Stomach (tissue), 19 donors: ENCODE results near the gene CYP27A1. TPM values are rescaled to one million over a fixed set of nuclear protein-coding genes. Genes with fewer than 3 reads are reported as not detected.
A peak's percentile ranks its signal among the peaks of the same experiment; 100 is the strongest.

Experiments
- DNase-seq, 2 donors: peaks; one replicate each; pipeline versions ENCODE4 v3.0.0 to v3.0.0-alpha.2; 2013 to 2019
- H3K27ac ChIP-seq, 5 donors: fragments of 200-600 bp in 4 of 5; sonication (generic) in 4 of 5; one replicate each; pipeline ENCODE4 v1.5.1; 2013 to 2019; ENCODE audit warnings: mild to moderate bottlenecking in 1 of 5, moderate library complexity in 1 of 5
- H3K27me3 ChIP-seq, 3 donors: fragments of 200-600 bp; sonication (generic); one replicate each; pipeline ENCODE4 v1.5.1; 2017 to 2019; ENCODE audit warnings: mixed run types in 1 of 3
- H3K36me3 ChIP-seq, 4 donors: fragments of 200-600 bp; sonication (generic); 1 replicate in 3 of 4; 2 replicates in 1 of 4; pipeline ENCODE4 v1.5.1; 2016 to 2019
- H3K4me1 ChIP-seq, 4 donors: fragments of 200-600 bp; sonication (generic); one replicate each; pipeline ENCODE4 v1.5.1; 2016 to 2019
- H3K4me3 ChIP-seq, 4 donors: fragments of 200-600 bp; sonication (generic) in 3 of 4; one replicate each; pipeline ENCODE4 v1.5.1; 2016 to 2019; ENCODE audit warnings: mild to moderate bottlenecking in 1 of 4
- H3K9me3 ChIP-seq, 4 donors: fragments of 200-600 bp; sonication (generic); one replicate each; pipeline ENCODE4 v1.5.1; 2016 to 2019
- CTCF ChIP-seq, 7 experiments: fragments of 450-650 bp in 4 of 7; fragments of 200-600 bp in 3 of 7; sonication (generic) in 3 of 7; IDR thresholded peaks; one replicate each; pipeline ENCODE4 v1.5.1; 2016 to 2019; ENCODE audit warnings: antibody characterized with exemption in 7 of 7, control low read depth in 2 of 7, mild to moderate bottlenecking in 1 of 7
- EP300 ChIP-seq: sonication (generic); formaldehyde crosslinking; IDR thresholded peaks from one replicate; pipeline ENCODE4 v1.6.1; 2017; ENCODE audit warnings: antibody characterized with exemption
- POLR2A ChIP-seq, 4 donors: fragments of 450-650 bp; IDR thresholded peaks; one replicate each; pipeline ENCODE4 v1.6.1; 2016; ENCODE audit warnings: antibody characterized with exemption in 4 of 4, control low read depth in 2 of 4, mild to moderate bottlenecking in 1 of 4, moderate library complexity in 1 of 4
- POLR2AphosphoS5 ChIP-seq, 3 donors: sonication (generic); formaldehyde crosslinking; IDR thresholded peaks; one replicate each; pipeline ENCODE4 v1.6.1; 2016; ENCODE audit warnings: antibody characterized with exemption in 3 of 3
- WGBS, 5 donors: extraction: QIAGEN DNeasy Blood & Tissue Kit in 3 of 5; methylation state at CpG; one replicate each; pipeline versions ENCODE4 v1.1.5 to v1.1.7; 2013 to 2018; 5-methylcytosine and 5-hydroxymethylcytosine counted together
- intact Hi-C: fragments of 100-400 bp; cut with DNase I; formaldehyde crosslinking; loops from one replicate; pipeline ENCODE4 v1.15.1; 2023; ENCODE audit warnings: low total_unique reads
- long read RNA-seq, 10 donors: transcript quantifications; one replicate each; lab custom pipeline, GENCODE V29; 2026
- polyA plus RNA-seq, 3 donors: library from polyadenylated mRNA; stranded (reverse); fragments of 200-250 nt; gene quantifications; one replicate each; pipeline ENCODE4 v1.2.3, GENCODE V29; 2013
- total RNA-seq, 5 donors: library from RNA; depleted of rRNA; stranded (reverse); fragments of >200 nt; gene quantifications; one replicate each; pipeline versions ENCODE4 v1.1.0 to v1.2.3, GENCODE V29; 2014 to 2016
- donor health status: healthy with polysubstance abuse.
- donor health status: Bipolar disorder and iron deficiency.
- donor health status: healthy.

The CYP27A1 gene
- total RNA-seq (100 to 1,000 TPM in 1 of 5 donors, 10 to 100 TPM in 4; 11.6 to 546 (median 15.8) TPM), polyA plus RNA-seq (10 to 100 TPM in 2 of 3 donors, 1 to 10 TPM in 1; 4.4 to 10.7 (median 10.4) TPM)
- long read RNA-seq, donor 1 = 0 reads
- long read RNA-seq, donor 2, transcript CYP27A1-201 (9 exons, 2,286 nt) = major isoform, 8 of 8 reads
- long read RNA-seq, donor 2, partial matches to known transcripts = 0 of 8 reads
- long read RNA-seq, donor 2, other reads (novel, unspliced or antisense) = 0 of 8 reads
- long read RNA-seq, donor 3, partial matches to known transcripts = 0 of 1 reads
- long read RNA-seq, donor 3, other reads (novel, unspliced or antisense) = 0 of 1 reads
- long read RNA-seq, donor 4 = 0 reads
- long read RNA-seq, donor 5, partial matches to known transcripts = 0 of 3 reads
- long read RNA-seq, donor 5, other reads (novel, unspliced or antisense) = 0 of 3 reads
- long read RNA-seq, donor 6 = 0 reads
- long read RNA-seq, donor 7, partial matches to known transcripts = 0 of 2 reads
- long read RNA-seq, donor 7, other reads (novel, unspliced or antisense) = 0 of 2 reads
- long read RNA-seq, donor 8 = 0 reads
- long read RNA-seq, donor 9, partial matches to known transcripts = 0 of 2 reads
- long read RNA-seq, donor 9, other reads (novel, unspliced or antisense) = 0 of 2 reads
- long read RNA-seq, donor 10, partial matches to known transcripts = 0 of 3 reads
- long read RNA-seq, donor 10, other reads (novel, unspliced or antisense) = 0 of 3 reads

- H3K4me1 ChIP-seq = peaks cover 12 to 45% (median 22%) of the 10 kb centered on the region in 4 donors
- peaks cover 0 to 11% (median 10%) of the 10 kb centered on the region in 3 donors for H3K27me3 ChIP-seq
- TF ChIP-seq CTCF (IDR thresholded peaks at IDR 0.05) (no peak), POLR2AphosphoS5 (IDR thresholded peaks at IDR 0.05) (peak in 1 of 3 donors; percentile 4), EP300 (no peak)
- WGBS, 5 donors = 1 to 3% (median 2%) methylated on average over 35 to 76 of the region's 76 CpGs
- peak within 1 kb of the TSS; percentile 68 to 87 (median 78) for H3K27ac ChIP-seq
- H3K9me3 ChIP-seq = peaks cover 0 to 8% (median 2%) of the 10 kb centered on the region in 4 donors
- intact Hi-C loops = no loop called here
- H3K4me3 ChIP-seq = peak within 1 kb of the TSS; percentile 64 to 70 (median 66)
- no peaks in the 10 kb centered on the region for H3K36me3 ChIP-seq
- peak; percentile 39 to 78 for DNase-seq
These were observed at the start of gene CYP27A1 for GRCh38 chr2:218781691-218782527. Gene CYP27A1, plus strand, starts transcription at chr2:218782147. Its CDS starts 36 bp downstream, at chr2:218782183.

- H3K4me1 ChIP-seq = peaks cover 4 to 40% (median 18%) of the 10 kb centered on the region in 4 donors
- no peaks in the 10 kb centered on the region for H3K27me3 ChIP-seq
- 60 to 83% (median 68%) methylated on average over 2 of the region's 2 CpGs for WGBS, 5 donors
- no peak for TF ChIP-seq CTCF (IDR thresholded peaks at IDR 0.05)
- TF ChIP-seq POLR2AphosphoS5 (IDR thresholded peaks at IDR 0.05) = no peak
- TF ChIP-seq EP300 = no peak
- TF ChIP-seq POLR2A (IDR thresholded peaks at IDR 0.05) = no peak
- peak overlapping the region in 4 of 5 donors; percentile 14 to 75 (median 58) for H3K27ac ChIP-seq
- intact Hi-C loops = no loop called here
- H3K4me3 ChIP-seq = no peak overlapping the region
- peaks cover 3 to 14% (median 11%) of the 10 kb centered on the region in 4 donors for H3K36me3 ChIP-seq
- no peak for DNase-seq
- H3K9me3 ChIP-seq = no peaks in the 10 kb centered on the region
These were observed 49.2 kb upstream of the CYP27A1 start for GRCh38 chr2:218732761-218733158.

GRCh38 chr2:218733171-218734021, 48.6 kb upstream of the CYP27A1 start:
- no peak for TF ChIP-seq POLR2A (IDR thresholded peaks at IDR 0.05)
- TF ChIP-seq POLR2AphosphoS5 (IDR thresholded peaks at IDR 0.05) = peak in 2 of 3 donors; percentile 19 to 60
- intact Hi-C loops = no loop called here
- Histone ChIP-seq H3K9me3 (no peaks in the 10 kb centered on the region), H3K4me1 (peaks cover 4 to 40% (median 18%) of the 10 kb centered on the region in 4 donors), H3K4me3 (no peak overlapping the region), H3K27ac (peak overlapping the region in 3 of 5 donors; percentile 14 to 75 (median 39)), H3K36me3 (peaks cover 10 to 18% (median 13%) of the 10 kb centered on the region in 4 donors), H3K27me3 (no peaks in the 10 kb centered on the region)
- WGBS, 5 donors = 77 to 96% (median 84%) methylated on average over 6 of the region's 6 CpGs
- DNase-seq = peak; percentile 30 to 34
